Astrocyte of the cerebellum (primary cell): ENCODE measurements around the gene STAB2.

ENCODE experiments used
- DNase-seq: peaks from one replicate; pipeline ENCODE4 v3.0.0-alpha.2; 2011; ENCODE audit warnings: low read depth
- H3K4me3 ChIP-seq: 2 replicates; pipeline ENCODE4 v1.5.1; 2011; ENCODE audit warnings: mild to moderate bottlenecking, low read depth, low read length, moderate library complexity
- in situ Hi-C: cut with HindIII; loops from 2 replicates; pipeline ENCODE4 v1.10.0; 2017; ENCODE audit warnings: low sequenced_read_pairs
- TF ChIP-seq, protein P1 (sequence below): IDR thresholded peaks from 2 replicates; pipeline ENCODE4 v1.5.1; 2012; ENCODE audit warnings: low read length, low read depth, moderate library complexity, mild to moderate bottlenecking; ENCODE audit errors: missing control alignments

The STAB2 gene

DNA sequence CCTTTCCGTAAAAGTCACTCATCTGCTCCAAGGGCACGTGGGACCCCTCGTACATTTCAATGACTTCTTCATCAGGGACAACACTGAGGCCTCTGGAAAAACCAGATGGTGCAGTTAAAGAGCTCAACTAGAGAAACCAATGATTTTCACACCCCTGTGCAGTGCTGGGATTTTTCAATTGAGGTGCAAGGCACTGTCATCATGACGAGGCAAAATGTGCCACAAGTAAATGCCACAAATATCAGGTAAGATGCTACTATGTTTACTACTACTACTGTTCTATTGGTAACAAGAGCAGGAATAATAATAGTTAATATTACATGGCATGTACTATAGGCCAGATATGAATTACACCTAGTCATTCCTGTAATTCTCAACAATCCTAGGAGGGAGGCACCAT is 211.5 kb downstream of the STAB2 start:
- in situ Hi-C loops, result no loop called here
- no peak overlapping the region for H3K4me3 ChIP-seq
- no peak for DNase-seq
- TF ChIP-seq, protein P1, sequence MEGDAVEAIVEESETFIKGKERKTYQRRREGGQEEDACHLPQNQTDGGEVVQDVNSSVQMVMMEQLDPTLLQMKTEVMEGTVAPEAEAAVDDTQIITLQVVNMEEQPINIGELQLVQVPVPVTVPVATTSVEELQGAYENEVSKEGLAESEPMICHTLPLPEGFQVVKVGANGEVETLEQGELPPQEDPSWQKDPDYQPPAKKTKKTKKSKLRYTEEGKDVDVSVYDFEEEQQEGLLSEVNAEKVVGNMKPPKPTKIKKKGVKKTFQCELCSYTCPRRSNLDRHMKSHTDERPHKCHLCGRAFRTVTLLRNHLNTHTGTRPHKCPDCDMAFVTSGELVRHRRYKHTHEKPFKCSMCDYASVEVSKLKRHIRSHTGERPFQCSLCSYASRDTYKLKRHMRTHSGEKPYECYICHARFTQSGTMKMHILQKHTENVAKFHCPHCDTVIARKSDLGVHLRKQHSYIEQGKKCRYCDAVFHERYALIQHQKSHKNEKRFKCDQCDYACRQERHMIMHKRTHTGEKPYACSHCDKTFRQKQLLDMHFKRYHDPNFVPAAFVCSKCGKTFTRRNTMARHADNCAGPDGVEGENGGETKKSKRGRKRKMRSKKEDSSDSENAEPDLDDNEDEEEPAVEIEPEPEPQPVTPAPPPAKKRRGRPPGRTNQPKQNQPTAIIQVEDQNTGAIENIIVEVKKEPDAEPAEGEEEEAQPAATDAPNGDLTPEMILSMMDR, result no peak

DNA sequence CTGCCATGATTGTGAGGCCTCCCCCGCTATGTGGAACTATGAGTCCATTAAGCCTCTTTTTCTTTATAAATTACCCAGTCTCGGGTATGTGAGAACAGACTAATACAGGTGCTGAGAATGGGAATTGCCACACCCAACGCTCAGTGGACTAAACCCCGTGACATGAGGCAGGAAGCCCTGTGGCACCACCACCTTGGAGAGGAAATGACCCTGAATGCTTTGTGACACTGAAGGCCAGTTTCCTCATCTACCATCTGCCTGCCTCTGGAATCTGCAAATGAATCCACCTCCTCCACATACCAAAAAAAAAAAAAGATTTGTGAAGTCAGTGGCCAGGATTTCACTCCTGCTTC is 212.4 kb downstream of the STAB2 start:
- in situ Hi-C loops, result no loop called here
- TF ChIP-seq, protein P1, result no peak
- H3K4me3 ChIP-seq, result no peak overlapping the region
- no peak for DNase-seq

DNA sequence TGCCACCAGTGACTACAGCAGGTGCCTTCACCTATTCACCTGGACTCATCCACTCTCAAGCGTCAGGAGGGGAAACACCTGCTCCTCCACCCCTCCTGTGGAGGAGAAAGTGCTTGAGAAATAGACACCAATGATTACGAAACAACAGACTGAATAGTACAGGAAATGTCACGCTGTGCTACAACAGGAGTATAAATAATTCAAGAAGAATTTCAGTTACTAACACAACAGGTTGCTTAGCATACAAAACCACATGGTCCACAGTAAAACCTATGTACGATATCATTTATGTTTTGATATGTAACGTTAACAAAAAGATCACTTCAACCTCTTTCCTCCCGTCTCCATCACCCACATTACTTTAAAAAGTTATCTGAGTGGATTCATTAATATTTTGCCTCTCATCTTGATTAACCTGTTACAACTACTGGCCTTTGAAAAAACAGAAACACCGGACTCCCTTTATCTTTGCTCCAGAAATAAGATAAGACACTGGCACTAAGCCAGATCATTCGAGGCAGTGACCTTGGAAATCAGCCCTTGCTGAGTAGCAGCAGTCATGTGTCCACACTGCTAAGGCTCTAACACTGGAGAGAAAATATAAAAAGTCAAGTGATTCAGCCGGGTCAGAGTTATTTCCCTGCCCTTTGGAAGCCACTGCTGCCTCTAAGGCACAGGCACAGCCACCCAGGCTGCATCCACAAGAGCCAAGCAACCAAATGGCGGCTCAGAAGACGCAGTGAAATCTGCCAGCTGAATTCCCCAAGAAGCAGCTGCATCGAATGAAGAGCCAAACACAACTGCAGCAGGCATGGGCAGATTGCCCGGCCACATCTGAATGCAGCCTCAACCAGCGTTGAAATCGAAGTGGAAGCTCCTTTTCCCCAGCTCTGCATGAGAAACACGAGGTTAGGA is 213.0 kb downstream of the STAB2 start:
- TF ChIP-seq, protein P1, result no peak
- peak overlapping the region; percentile 8 for H3K4me3 ChIP-seq
- in situ Hi-C loops, result no loop called here
- peak; percentile 87 for DNase-seq

DNA sequence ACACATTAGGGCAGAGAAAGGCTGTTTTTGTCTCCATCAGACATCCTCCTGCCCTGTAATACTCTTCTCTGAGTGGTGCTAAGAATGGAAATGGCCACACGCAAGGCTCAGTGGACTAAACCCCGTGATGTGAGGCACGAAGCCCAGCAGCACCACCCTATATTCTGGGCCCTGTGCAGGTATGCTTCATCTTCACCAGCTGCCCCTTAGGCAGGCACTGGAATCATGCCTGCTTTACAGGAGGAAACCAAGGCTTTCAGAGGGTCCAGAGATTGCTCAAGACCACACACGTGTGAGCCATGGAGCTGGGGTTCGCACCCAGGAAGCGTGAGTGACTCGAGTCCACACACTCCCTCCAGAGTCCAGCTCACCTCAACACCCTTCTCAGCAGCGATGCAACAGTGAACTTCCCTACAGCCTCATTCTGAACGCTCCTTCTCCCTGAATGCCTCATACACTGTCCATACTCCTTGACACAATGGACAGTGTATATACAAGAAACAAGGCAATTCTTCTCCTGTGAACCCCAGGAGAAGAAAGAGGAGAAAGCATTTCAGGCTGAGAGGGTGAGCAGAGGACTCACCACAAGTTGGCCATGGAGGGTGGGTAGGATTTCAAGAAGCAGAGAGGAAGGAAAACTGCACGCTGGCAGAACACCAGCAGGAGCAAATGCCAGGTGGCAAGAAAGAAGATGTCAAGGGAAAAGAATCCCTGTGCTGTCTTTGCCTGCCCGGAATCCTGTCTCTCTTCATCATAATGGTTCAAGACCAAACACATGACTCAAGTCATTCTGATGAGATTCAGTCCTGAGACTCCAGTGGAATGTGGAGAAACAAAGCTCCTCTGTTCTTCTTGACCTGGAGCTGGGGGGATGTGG is 214.9 kb downstream of the STAB2 start:
- no peak overlapping the region for H3K4me3 ChIP-seq
- TF ChIP-seq, protein P1, result no peak
- in situ Hi-C loops, result no loop called here
- no peak for DNase-seq

DNA sequence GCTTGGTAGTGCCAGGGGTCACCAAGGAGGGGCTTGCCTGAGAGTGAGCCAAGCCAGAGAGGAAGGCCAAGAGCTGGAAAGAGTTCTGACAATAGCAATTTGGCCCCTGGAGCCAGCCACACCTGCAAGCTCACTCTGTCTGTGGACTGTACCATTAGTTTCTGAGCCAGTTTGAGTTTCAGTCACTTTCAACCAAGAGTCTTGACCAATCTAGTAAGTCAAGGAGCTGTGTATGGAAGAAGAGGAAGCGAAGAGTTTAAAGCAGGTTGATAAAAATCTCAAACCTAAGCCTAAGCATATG is 215.5 kb downstream of the STAB2 start:
- in situ Hi-C loops, result no loop called here
- DNase-seq, result no peak
- TF ChIP-seq, protein P1, result no peak
- H3K4me3 ChIP-seq, result no peak overlapping the region

DNA sequence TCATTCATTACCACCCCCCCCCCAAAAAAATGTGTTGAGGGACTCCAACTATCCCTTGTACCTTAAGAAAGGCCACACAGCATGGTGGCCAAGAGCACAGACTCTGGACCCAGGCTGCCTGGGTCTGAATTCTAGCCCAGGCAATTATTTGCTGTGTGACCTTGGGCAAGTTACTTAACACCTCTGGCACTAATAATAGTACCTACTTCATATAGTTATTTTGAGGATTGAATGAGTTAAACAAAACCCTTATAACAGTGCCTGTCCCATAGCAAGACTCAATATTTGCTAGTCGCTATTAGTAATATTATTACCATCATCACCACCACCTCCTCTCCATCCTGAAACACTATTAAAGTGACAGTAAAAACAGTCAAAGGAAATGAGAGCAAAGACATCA is 216.8 kb downstream of the STAB2 start:
- TF ChIP-seq, protein P1, result no peak
- no peak overlapping the region for H3K4me3 ChIP-seq
- in situ Hi-C loops, result no loop called here
- no peak for DNase-seq
